ENCODE measurements around the gene PAEP.
A peak's percentile ranks its signal among the peaks of the same experiment; 100 is the strongest.

The PAEP gene

GRCh38 chr9:135604437-135605237 is 43.1 kb downstream of the PAEP start:
- DNase-seq = peak; percentile 48

- DNase-seq = no peak
Measured at GRCh38 chr9:135605238-135605781, 43.8 kb downstream of the PAEP start.

GRCh38 chr9:135606885-135607259 is 45.3 kb downstream of the PAEP start:
- no peak for DNase-seq

GRCh38 chr9:135607401-135608293 is 46.1 kb downstream of the PAEP start:
- DNase-seq = no peak

GRCh38 chr9:135608294-135608998 is 46.9 kb downstream of the PAEP start:
- no peak for DNase-seq

GRCh38 chr9:135608999-135609317 is 47.4 kb downstream of the PAEP start:
- DNase-seq = no peak

GRCh38 chr9:135609366-135609955 is 47.9 kb downstream of the PAEP start:
- DNase-seq = no peak

- DNase-seq = no peak
Measured at GRCh38 chr9:135610290-135611141, 49.0 kb downstream of the PAEP start.

- DNase-seq = no peak
Measured at GRCh38 chr9:135611142-135611874, 49.8 kb downstream of the PAEP start.

- DNase-seq = no peak
Measured at GRCh38 chr9:135611875-135612209, 50.3 kb downstream of the PAEP start.

GRCh38 chr9:135612437-135612836 is 50.9 kb downstream of the PAEP start:
- DNase-seq = no peak

GRCh38 chr9:135612981-135613910 is 51.7 kb downstream of the PAEP start:
- DNase-seq = no peak

GRCh38 chr9:135613946-135614805 is 52.6 kb downstream of the PAEP start:
- DNase-seq = no peak

- DNase-seq = no peak
Measured at GRCh38 chr9:135614821-135615665, 53.5 kb downstream of the PAEP start.

- DNase-seq = no peak
Measured at GRCh38 chr9:135615666-135616618, 54.4 kb downstream of the PAEP start.
